GM18505 (cell line): ENCODE measurements around the gene ZFHX3.

Source experiments
- ATAC-seq: cut with Tn5 transposase; IDR thresholded peaks from one replicate; pipeline ENCODE4 v1.9.1; 2021; ENCODE audit not compliant: unreplicated experiment
- POLR2A ChIP-seq: IDR thresholded peaks from 4 replicates; pipeline ENCODE4 v1.6.1; 2011; ENCODE audit warnings: borderline replicate concordance; ENCODE audit not compliant: insufficient read depth, insufficient read length; ENCODE audit errors: extremely low read depth

Gene ZFHX3

GRCh38 chr16:72794986-72795385 lies 252.9 kb downstream of the ZFHX3 start:
- ATAC-seq: no peak
- no peak for TF ChIP-seq POLR2A

DNA sequence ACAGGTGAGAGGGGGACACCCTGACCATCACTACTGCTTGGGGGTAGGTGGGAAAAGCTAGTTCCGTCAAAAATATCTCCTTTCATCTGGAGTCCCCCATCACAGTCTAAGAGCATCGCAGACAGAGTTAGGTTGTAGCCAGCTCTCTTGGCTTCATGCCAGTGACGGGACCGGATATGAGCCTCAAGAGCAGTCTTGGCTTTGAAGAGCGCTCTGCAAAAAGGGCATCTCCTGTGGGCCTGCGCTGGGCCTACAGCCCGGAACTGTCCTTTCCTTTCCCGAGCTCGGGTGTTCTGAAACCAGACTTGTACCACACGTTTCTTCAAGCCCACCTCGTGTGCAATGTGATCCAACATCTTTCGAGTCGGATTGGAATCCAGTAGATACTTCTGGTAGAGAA lies 253.6 kb downstream of the ZFHX3 start:
- ATAC-seq: no peak
- no peak for TF ChIP-seq POLR2A

DNA sequence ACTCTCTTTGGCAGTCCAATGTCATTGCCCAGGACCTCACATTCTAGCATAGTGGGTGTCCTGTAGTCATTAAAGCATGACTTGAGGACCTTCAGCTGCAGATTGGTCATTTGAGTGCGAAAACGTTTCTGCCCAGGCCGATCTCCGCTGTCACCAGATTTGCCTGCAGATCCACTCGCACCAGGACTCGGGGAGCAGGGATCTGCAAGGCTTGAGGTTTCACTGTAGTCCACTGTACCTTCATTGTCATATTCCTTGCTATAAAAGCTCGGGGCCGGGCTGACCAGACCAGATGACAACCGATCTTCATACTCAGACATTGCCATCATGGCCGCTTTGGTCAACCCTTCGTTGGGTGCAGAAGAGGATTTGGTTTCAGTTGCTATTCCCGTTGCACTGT lies 254.2 kb downstream of the ZFHX3 start:
- no peak for ATAC-seq
- TF ChIP-seq POLR2A: no peak

DNA sequence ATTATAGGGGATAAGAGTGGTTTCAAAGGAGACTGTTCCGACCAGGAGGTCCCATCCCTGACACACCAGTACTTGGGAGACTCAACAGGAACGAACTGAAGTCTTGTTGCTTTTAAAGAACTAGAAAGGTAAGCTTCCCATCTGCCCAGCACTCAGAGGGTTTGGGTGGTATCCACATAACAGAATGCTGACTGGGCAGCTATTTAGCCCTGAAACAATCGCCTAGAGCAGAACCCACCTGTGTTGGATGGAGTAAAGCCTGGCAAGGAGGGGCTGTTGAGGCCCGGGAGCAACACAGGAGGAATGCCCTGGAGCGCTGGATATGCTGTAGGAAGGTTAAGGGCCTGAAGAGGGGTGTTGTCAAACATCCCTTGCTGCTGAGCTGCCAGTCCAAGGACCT lies 254.9 kb downstream of the ZFHX3 start:
- TF ChIP-seq POLR2A: no peak
- ATAC-seq: no peak

DNA sequence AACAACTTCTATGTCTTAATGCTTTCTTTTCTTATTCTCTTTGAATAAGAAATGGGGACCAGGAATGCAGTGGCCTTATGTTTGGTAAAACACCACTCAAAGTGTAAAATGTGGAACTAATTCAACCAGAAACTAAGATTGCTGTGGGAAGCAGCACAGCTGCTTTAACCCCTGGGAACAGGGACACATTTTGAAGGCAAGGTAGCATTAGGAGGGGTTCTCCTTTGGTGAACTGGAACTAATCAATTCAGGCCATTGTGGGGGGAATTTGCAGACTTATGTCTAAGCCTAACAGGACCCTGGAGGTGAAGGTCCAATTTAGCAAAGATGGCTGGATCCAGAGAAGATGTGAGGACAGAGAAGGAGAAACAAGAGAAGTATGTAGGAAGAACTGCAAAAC lies 256.1 kb downstream of the ZFHX3 start:
- no peak for ATAC-seq
- no peak for TF ChIP-seq POLR2A

DNA sequence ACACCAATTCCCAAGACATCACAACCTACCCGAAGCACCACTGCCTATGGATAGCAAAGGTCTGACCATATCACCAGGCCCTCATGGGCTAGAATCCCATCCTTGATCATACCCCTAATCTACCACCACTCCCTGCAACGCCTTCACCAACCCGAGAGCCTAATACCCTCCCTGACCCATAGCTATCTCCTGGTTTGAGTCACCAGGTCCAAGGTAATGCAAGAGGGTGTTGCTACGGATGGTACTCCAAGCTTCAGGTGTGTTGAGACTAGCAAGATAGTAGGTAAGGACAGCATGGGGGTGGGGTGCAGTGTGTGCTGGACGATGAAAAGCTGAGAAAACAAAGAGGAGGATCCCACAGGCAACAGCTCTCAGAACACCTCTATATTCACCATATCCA lies 258.0 kb downstream of the ZFHX3 start:
- TF ChIP-seq POLR2A: no peak
- ATAC-seq: no peak

- ATAC-seq: no peak
Observed at GRCh38 chr16:72789465-72789864, 258.5 kb downstream of the ZFHX3 start.

GRCh38 chr16:72788269-72788809 lies 259.6 kb downstream of the ZFHX3 start:
- no peak for ATAC-seq
- no peak for TF ChIP-seq POLR2A

More at GRCh38 chr16:72789465-72789864, 258.5 kb downstream of the ZFHX3 start:
- no peak for TF ChIP-seq POLR2A

- no peak for TF ChIP-seq POLR2A
- peak; percentile 84 for ATAC-seq
Observed at GRCh38 chr16:72787514-72788268, 260.2 kb downstream of the ZFHX3 start.

GRCh38 chr16:72787130-72787513 lies 260.8 kb downstream of the ZFHX3 start:
- ATAC-seq: no peak
- TF ChIP-seq POLR2A: no peak

DNA sequence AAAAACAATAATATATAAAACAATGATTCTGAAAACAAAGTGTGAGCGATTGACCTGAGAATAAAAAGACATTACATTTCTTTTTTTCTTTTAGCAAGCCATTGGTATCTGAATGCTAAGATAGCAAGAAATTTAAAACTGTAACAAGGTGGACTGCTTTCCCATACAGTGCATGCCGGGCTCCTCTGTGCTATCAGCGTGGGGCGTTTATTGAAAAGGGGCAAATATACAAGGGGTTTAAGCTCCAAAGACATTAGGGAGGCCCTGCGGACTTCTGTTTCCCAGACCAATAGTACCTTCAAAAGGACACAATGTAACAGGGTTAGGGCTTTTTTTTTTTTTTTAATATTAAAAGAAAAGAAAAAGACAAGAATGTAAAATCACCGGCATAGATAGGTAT lies 261.3 kb downstream of the ZFHX3 start:
- TF ChIP-seq POLR2A: no peak
- ATAC-seq: no peak

DNA sequence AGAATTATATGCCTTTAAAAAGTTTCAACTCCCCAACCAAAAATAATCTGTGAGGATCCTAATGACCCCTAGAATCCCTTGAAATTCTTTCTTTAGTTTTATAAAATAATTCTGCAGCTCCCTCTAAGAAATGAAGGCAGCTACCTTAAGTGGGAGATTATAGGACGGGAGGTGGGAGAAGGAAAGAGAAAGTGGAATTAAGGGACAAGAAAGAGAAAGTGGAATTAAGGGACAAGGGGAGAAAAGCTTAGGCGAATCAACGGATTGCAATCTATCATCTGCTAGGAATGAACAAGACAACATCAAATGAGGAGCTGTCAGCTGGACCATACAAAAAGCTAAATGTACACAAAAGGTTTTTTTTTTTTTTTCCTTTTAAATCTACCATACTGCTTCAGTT lies 262.0 kb downstream of the ZFHX3 start:
- ATAC-seq: no peak
- TF ChIP-seq POLR2A: no peak

GRCh38 chr16:72785171-72785570 lies 262.8 kb downstream of the ZFHX3 start:
- no peak for TF ChIP-seq POLR2A
- ATAC-seq: no peak

DNA sequence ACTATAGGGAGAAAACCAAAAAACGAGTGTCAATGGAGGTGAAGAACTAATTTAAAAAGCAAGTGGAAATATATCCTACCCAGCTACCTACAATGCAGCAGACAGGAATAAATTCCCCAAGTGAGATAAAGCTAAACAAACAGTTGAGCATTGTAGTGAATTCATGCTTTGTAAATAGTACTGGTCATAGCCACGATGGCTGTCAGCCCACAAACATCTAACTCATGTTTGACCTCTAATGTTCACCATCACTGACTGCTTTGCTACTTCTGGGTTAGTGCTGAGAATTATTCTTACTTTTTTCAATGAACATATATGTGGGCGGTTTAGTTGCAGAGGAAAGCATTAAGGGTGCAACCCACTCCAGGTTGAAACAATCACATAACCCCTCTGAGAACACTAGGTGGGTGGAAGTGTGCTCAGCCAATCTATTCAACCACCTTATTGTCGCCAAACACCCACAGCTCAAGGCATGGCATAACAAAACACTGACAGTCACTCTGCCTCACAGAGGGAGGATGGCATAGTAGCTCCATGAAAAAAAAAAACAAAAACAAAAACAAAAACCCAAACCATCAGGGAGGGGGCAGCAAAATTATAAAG lies 264.1 kb downstream of the ZFHX3 start:
- ATAC-seq: no peak
- TF ChIP-seq POLR2A: no peak
